Mucosa of stomach (tissue), 1 donor: ENCODE data around the gene OOSP4A.

ENCODE experiments used
- H3K27me3 ChIP-seq: one replicate; pipeline ENCODE4 v1.7.0; 2013; ENCODE audit warnings: mild to moderate bottlenecking, low read length; ENCODE audit not compliant: control insufficient read depth, insufficient read depth
- H3K36me3 ChIP-seq: one replicate; pipeline ENCODE4 v1.7.0; 2013; ENCODE audit warnings: low read length; ENCODE audit not compliant: control insufficient read depth, insufficient read depth
- H3K4me1 ChIP-seq: one replicate; pipeline ENCODE4 v1.7.0; 2013; ENCODE audit warnings: mild to moderate bottlenecking, low read length; ENCODE audit not compliant: control insufficient read depth, insufficient read depth
- H3K4me3 ChIP-seq: one replicate; pipeline ENCODE4 v1.7.0; 2013; ENCODE audit warnings: low read length
- H3K9ac ChIP-seq: one replicate; pipeline ENCODE4 v1.7.0; 2013; ENCODE audit warnings: mild to moderate bottlenecking, low read length, moderate library complexity
- H3K9me3 ChIP-seq: one replicate; pipeline ENCODE4 v1.7.0; 2013; ENCODE audit warnings: mild to moderate bottlenecking, low read length, moderate library complexity; ENCODE audit not compliant: control insufficient read depth
- donor health status: Pancreatic carcinoma.

Gene OOSP4A

DNA sequence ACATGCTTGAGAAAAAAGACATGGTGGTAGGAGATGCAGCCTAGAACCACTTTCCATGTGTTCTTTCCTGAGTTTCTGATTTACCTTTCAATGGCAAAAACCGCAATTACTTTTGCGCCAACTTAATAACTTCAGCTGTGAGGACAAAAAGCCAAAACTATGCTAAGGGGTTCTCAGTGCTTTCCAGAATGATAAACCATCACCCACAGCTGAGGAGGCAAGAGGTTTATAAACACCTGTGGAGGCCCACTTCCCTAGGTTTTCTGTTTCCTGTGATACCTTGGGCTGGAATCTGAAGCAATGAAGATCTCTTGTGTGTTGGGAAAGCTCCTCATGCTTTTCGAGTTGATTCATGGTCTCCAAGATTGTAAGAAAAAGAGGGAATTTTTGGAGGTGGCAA, at the start of gene OOSP4A:
Gene OOSP4A (plus strand): TSS at position 301 of the 400 bp plus-strand sequence. CDS start 0 bp downstream, at position 301.
- Histone ChIP-seq H3K4me3 (no peak within 1 kb of the TSS), H3K27me3 (no peaks in the 10 kb centered on the region), H3K36me3 (no peaks in the 10 kb centered on the region), H3K4me1 (peaks cover 20% of the 10 kb centered on the region), H3K9me3 (no peaks in the 10 kb centered on the region), H3K9ac (no peak within 1 kb of the TSS)

DNA sequence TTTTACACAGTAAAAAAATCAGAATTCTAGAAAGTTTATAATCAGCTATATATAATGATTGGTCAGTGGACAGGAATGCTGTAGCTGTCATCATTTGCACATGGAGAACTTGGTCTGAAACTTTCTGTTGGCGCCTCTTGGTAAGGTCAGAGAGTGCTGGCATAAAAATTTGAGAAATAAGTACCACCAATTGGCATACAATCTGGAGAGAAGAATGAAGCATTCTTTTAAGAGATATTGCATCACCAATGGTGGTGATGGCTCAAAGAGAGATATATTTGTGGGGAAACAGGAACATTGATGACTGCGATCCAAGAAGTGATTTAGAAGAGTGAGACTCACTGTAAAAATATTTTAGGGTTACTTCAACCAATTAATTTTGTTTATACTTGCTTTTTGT, 45.4 kb upstream of the OOSP4A start:
- no peaks in the 10 kb centered on the region for H3K27me3 ChIP-seq
- no peak overlapping the region for H3K9ac ChIP-seq
- H3K36me3 ChIP-seq: no peaks in the 10 kb centered on the region
- H3K9me3 ChIP-seq: peaks cover 16% of the 10 kb centered on the region
- no peaks in the 10 kb centered on the region for H3K4me1 ChIP-seq
- H3K4me3 ChIP-seq: no peak overlapping the region

DNA sequence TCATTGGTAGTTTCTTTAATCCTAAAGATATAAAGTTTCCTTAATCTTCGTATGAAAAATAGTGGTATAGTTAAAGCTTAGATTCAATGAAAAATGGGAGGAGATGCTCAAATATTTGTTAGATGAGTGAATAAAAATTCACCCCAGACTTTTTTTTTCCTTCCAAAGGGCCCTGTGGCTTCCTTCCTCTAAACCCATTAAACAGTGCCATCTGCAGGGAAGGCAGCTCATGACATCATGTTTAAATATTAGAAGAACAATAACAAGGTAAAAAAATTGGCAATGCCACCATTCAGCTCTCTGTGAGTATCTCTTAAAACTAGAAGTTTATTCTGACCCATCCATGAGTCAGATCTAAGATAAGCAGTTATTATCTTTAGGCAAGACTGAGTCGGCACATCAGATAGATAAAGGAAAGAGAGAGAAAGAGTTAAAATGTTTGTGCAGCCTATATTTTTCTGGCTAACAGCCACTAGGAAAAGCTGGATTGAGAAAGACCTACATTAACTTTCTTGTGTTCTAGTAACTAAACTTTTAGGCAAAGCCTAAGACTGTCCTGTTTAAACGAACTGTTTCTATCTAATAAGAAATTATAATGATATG, 44.7 kb upstream of the OOSP4A start:
- no peak overlapping the region for H3K4me3 ChIP-seq
- H3K9ac ChIP-seq: no peak overlapping the region
- H3K4me1 ChIP-seq: no peaks in the 10 kb centered on the region
- peaks cover 21% of the 10 kb centered on the region for H3K9me3 ChIP-seq
- no peaks in the 10 kb centered on the region for H3K36me3 ChIP-seq
- no peaks in the 10 kb centered on the region for H3K27me3 ChIP-seq

DNA sequence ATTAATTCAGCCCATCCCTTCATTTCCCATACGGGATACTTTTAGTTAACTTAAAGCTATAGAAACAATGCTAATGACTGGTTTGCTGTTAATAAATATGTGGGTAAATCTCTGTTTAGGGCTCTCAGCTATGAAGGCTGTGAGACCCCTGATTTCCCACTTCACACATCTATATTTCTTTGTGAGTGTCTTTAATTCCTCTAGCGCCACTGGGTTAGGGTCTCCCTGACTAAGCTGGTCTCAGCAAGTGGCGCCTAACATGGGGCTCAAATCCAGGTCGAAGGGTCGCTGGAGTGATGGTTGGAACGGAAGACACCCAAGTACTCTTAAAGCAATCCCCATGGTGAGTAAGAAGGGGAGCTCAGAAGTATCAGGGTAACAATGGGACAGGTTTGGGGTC, 40.0 kb upstream of the OOSP4A start:
- Histone ChIP-seq H3K4me1 (no peaks in the 10 kb centered on the region), H3K4me3 (no peak overlapping the region), H3K27me3 (no peaks in the 10 kb centered on the region), H3K36me3 (no peaks in the 10 kb centered on the region), H3K9me3 (peaks cover 21% of the 10 kb centered on the region), H3K9ac (no peak overlapping the region)

DNA sequence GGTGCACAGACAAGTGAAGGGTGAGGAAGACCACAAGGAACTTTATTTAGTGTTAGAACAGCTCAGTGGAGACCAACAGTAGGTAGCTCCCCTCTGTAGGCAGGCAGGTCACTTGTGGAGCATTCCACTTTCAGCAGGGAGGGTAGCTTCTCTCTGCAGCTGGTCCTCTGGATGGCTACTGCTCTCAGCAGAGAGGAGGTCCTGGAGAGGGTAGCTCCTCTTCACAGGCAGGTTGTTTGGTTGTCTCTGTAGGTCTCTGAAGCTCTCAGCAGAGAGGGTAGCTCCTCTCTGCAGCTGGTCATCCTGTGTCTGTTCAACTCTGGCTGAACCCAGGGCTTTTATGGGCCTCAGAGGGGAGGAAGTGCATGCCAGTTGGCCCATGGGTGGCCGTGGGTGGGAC, 32.1 kb upstream of the OOSP4A start:
- Histone ChIP-seq H3K4me1 (no peaks in the 10 kb centered on the region), H3K9me3 (no peaks in the 10 kb centered on the region), H3K9ac (no peak overlapping the region), H3K36me3 (no peaks in the 10 kb centered on the region), H3K4me3 (no peak overlapping the region), H3K27me3 (no peaks in the 10 kb centered on the region)

DNA sequence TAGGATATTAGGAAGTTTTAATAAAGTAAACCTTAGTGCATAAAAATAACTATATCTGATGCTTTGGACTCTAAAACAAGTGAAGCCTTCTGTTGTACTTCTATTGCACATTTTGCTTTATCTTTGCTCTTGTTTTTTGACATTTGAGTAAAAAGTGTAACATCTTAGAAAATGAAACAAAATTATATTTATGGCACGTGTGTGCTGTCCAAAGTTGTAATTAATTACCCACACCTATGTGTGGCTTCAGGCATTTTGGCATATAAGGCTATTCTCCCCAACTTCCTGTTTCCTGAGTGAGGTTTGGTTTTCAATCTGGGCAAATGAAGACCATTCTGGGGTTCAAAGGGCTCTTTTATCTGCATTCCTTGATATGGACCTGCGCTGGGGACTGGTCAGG, 25.7 kb upstream of the OOSP4A start, which contains the start of gene OOSP1:
Gene OOSP1 (plus strand): TSS at position 301 of the 400 bp plus-strand sequence. CDS start 23 bp downstream, at position 324.
- Histone ChIP-seq H3K4me1 (no peaks in the 10 kb centered on the region), H3K36me3 (no peaks in the 10 kb centered on the region), H3K4me3 (no peak within 1 kb of the TSS), H3K9me3 (no peaks in the 10 kb centered on the region), H3K9ac (no peak within 1 kb of the TSS), H3K27me3 (no peaks in the 10 kb centered on the region)

DNA sequence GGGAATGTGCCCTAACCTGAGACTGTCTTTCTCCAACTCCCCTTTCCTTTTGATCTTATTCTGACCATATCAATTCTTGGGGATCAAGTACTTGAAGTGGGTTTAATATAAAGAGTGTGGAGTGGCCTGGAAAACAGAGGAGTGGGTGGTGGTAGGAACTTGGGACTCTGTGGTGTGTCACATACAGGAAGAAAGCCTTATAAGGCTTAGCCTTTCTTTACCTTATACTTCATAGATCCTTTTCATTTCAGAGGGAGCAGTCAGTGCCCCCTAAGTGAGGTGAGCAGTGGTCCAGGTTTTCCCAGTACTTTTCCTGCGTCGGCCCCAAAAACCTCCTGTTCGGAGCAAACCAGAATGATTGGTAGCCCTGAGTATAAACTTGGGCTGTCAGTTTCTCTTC, 25.1 kb upstream of the OOSP4A start:
- Histone ChIP-seq H3K36me3 (no peaks in the 10 kb centered on the region), H3K4me3 (no peak overlapping the region), H3K27me3 (no peaks in the 10 kb centered on the region), H3K4me1 (no peaks in the 10 kb centered on the region), H3K9ac (no peak overlapping the region), H3K9me3 (no peaks in the 10 kb centered on the region)

DNA sequence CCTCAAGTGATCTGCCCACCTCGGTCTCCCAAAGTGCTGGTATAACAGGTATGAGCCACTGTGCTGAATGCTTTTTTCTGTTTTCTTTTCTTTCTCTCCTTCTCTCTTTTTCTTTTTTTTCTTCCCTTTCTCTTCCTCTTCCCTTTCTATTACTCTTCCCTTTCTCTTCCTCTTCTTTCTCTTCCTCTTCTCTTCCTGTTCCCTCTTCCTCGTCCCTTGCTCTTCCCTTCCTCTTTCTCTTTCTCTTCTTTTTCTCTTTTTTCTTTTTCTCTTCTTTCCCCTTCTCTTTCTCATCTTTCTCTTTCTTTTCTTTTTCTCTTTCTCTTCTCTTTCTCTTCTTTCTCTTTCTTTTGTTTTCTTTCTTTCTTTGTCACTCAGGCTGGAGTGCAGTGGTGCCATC, 24.4 kb upstream of the OOSP4A start:
- no peaks in the 10 kb centered on the region for H3K4me1 ChIP-seq
- H3K4me3 ChIP-seq: no peak overlapping the region
- H3K9ac ChIP-seq: no peak overlapping the region
- H3K9me3 ChIP-seq: no peaks in the 10 kb centered on the region
- H3K36me3 ChIP-seq: no peaks in the 10 kb centered on the region
- no peaks in the 10 kb centered on the region for H3K27me3 ChIP-seq

DNA sequence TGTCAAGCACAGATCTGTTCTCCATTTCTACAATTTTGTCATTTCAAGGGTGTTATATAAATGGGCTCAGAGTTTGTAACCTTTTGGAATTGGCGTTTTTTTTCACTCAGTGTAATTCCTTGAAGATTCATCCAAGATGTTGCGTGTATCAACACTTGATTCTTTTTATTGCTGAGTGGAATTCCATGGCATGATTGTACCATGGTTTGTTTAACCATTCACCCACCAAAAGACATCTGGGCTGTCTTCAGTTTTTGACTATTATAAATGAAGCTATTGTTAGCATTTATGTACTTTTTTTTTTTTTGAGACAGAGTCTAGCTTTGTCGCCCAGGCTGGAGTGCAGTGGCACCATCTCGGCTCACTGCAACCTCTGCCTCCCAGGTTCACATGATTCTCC, 22.7 kb upstream of the OOSP4A start:
- H3K4me1 ChIP-seq: no peaks in the 10 kb centered on the region
- no peaks in the 10 kb centered on the region for H3K9me3 ChIP-seq
- H3K4me3 ChIP-seq: no peak overlapping the region
- no peaks in the 10 kb centered on the region for H3K27me3 ChIP-seq
- H3K9ac ChIP-seq: no peak overlapping the region
- no peaks in the 10 kb centered on the region for H3K36me3 ChIP-seq

DNA sequence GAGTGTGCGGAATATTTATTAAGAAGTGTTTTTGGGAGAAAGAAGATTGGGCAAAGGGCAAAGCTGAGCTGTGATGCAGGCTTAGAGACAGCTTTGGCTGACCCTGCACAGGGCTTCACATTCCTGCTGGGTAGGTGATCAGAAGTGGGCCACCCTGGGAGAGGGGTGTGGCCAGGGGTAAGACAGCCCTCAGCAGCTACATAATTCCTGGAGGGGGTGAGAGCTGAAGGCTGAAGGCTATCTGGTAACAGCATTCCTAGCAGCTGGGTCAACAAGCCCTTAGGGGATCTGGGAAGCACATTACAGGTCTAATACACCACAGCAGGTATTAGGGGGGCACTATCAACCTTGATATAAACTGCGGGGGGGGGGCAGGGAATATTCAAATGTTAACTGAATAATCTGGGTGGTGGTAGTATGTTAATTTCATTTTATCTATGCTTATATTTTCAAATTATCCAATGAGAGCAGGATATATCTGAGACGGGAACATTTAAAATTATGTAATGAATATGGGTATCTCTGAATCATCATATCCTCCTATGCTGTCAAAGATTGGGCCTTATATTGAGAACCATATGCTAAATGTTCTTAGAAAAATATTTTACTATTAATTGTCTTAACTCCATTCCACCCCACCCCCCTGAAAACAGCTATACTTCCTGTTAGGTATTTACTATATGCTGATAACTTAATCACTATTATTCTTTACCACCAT, 19.7 kb upstream of the OOSP4A start:
- Histone ChIP-seq H3K36me3 (no peaks in the 10 kb centered on the region), H3K9me3 (no peaks in the 10 kb centered on the region), H3K4me3 (no peak overlapping the region), H3K9ac (no peak overlapping the region), H3K27me3 (no peaks in the 10 kb centered on the region), H3K4me1 (no peaks in the 10 kb centered on the region)

DNA sequence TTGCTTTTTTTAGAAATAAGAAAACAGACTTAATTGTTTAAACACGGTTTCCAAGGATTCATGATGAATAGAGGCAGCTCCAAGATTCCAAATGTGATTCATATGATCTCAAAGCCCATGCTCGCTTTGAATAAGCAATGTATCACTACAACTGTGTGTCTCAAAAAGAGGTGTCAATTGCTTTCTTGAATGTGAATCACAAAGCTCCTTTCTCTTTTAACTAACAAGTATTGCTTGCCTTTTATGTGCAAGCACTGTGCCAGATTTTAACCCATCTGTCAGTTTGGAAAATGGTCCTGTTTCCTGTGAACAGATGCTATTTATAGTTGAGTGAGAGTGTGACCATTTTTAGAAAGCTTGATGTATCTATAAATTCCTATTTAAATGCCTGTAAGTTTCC, 19.1 kb upstream of the OOSP4A start:
- no peak overlapping the region for H3K4me3 ChIP-seq
- H3K27me3 ChIP-seq: no peaks in the 10 kb centered on the region
- no peaks in the 10 kb centered on the region for H3K9me3 ChIP-seq
- no peaks in the 10 kb centered on the region for H3K4me1 ChIP-seq
- H3K36me3 ChIP-seq: no peaks in the 10 kb centered on the region
- no peak overlapping the region for H3K9ac ChIP-seq

DNA sequence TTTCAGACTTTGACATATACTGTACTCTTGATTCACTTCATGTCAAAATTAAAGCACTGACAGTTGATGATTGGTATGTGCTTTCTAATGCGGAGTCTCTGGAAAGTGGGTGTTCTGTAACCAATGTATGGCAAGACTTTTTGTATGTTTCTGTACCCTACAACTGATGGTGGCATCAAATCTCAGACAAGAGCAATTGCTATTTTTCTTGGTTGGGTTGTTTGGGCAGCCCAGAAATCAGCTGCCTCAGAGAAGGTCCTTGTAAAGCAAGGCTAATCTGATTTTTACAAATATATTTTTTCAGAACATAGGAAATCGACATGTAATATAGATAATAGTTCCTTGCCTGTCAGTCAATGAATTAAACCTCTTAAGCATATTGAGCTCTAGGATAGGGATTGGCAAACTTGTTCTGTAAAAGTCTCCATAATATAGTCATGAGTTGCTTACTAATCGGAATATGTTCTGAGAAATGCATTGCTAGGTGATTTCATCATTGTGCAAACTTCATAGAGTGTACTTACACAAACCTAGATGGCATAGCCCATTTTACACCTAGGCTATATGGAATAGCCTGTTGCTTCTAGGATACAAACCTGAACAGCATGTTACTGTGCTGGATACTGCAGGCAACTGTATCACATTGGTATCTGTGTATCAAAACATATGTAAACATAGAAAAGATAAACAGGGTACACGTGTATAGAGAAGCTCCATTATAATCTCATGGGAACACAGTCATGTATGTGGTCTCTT, 10.2 kb upstream of the OOSP4A start:
- H3K4me1 ChIP-seq: peaks cover 14% of the 10 kb centered on the region
- no peak overlapping the region for H3K9ac ChIP-seq
- no peaks in the 10 kb centered on the region for H3K9me3 ChIP-seq
- H3K4me3 ChIP-seq: no peak overlapping the region
- no peaks in the 10 kb centered on the region for H3K27me3 ChIP-seq
- H3K36me3 ChIP-seq: no peaks in the 10 kb centered on the region
